NCI-H128 (cell line): ENCODE results near the gene CCZ1.
"Not testable (repeated sequence)": the region's sequence is repeated elsewhere in the genome, so short reads cannot be mapped to it uniquely, and the experiment has no call there.

ENCODE experiments used
- DNase-seq: peaks from one replicate; lab custom pipeline; 2025; ENCODE audit not compliant: unreplicated experiment; lab: John Stamatoyannopoulos, UW

CCZ1 gene

DNA sequence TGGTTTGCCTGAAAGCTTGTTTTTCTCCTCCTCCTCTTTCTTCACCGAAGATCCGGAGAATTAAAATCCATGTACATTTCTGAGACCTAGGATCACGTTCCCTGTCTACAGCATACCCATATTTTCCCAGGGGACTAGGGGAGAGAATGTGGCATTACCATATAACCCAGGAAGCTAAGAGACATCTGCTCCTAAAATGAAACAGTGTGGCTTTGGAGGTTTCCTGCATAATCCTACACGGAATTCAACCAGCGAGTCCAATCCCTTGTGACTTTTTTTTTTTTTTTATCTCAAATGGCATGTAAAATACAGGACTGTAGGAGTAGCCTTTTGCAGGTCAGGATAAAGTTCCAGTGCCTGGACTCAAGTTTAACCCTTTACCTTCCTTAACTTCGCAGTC, 10.3 kb downstream of the CCZ1 start:
- not testable (repeated sequence) for DNase-seq

DNA sequence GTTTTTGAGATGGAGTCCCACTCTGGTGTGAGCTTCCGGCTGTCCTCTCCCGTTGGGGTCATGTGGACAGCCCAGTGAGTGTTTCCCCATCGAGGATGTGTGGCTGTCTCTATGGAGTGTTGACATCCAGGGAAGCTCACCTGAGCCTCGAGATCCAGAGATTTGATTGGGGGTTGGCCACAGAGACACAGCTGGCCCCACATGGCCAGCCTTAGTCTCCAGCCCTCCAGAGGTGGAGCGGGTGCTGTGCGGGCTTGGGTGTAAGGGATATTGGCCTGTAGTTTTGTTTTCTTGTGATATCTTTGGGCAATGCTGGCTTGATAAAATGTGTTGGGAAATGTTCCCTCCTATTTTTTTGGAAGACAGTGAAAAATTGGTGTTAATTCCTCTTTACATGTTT, 18.0 kb downstream of the CCZ1 start:
- not testable (repeated sequence) for DNase-seq

DNA sequence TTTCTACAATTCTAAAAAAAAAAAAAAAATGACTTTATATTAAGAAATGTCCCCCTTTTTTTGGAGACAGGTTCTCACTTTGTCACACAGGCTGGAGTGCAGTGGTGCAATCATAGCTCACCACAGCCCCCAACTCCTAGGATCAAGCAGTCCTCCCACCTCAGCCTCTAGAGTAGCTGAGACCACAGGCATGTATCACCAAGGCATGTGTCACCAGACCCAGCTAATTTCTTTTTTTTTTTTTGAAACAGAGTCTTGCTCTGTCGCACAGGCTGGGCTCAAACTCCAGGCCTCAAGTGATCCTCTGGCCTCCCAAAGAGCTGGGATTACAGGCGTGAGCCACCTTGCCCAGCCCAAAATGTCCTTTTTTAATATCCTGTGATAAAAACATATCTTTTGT, 25.6 kb downstream of the CCZ1 start:
- not testable (repeated sequence) for DNase-seq

DNA sequence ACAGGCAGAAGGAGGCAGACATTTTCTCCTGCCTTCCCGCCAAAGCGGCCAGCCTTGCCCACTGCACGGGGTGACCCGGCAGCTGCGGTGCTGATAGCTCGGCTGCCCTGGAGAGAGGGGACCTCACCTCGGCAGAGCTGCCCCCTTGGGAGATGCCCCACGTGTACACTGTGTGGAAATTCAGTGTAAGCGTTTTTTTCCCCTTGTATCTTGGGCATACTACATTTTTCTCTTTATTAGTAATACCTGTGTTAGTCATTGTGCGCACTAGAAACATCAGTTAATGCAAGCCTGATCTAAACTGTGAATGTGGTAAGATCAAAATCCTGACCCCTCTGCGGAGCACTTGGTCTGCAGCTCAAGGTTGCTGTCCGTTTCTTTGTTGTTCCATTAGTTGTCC, 26.1 kb downstream of the CCZ1 start:
- DNase-seq: not testable (repeated sequence)

- DNase-seq: not testable (repeated sequence)
Observed at GRCh38 chr7:5926263-5926870, 27.8 kb downstream of the CCZ1 start.

DNA sequence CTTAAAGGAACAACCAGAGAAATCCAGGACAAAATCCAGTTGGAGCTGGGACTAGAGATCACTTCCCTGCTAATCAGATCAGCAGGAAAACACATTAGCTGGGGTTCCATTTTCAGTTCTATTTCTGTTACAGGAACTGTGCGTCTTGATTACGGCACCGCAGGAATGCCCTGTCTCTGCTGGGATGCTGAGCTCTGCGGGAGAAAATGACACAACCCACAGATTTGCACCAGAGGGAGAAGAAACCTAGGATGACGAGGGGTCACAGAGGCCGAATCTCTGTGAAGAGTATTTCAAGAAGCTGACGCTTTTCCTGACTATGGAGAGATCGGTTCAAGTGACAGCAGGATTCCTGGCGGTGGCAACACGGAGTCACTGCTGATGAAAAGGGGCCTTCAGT, 31.8 kb downstream of the CCZ1 start:
- DNase-seq: not testable (repeated sequence)

GRCh38 chr7:5931250-5931649, 32.7 kb downstream of the CCZ1 start:
- DNase-seq: not testable (repeated sequence)

DNA sequence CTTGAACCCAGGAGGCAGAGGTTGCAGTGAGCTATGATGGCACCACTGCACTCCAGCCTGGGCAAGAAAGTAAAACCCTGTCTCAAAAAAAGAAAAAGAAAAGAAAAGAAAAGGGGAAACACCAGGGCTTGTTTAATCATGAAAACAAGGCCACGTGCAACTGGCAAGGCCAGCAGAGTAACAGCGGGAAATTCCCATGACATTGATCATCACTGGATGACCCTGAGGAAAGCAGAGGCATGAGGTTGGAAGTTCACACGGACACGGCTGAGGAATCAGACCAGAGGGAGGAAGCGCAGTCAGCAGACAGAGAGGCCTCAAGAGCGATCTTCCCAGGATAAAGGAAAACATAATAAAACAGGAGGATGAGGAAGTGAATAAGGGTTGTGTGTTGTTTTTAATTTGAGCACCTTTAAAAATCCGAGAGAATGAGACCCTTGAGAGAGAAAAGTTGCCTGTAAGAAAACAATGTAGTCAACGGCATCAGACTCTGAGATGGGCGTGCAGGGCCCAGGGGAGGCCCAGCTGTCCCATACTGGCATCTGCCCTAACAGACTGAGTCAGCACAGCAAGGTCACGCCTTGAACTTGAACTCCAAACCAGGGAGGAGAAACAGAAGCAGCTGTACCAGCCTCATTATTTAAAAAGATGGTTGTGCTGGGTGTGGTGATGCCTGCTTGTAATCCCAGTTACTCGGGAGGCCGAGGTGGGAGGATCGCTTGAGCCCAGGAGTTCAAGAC, 33.5 kb downstream of the CCZ1 start:
- not testable (repeated sequence) for DNase-seq

DNA sequence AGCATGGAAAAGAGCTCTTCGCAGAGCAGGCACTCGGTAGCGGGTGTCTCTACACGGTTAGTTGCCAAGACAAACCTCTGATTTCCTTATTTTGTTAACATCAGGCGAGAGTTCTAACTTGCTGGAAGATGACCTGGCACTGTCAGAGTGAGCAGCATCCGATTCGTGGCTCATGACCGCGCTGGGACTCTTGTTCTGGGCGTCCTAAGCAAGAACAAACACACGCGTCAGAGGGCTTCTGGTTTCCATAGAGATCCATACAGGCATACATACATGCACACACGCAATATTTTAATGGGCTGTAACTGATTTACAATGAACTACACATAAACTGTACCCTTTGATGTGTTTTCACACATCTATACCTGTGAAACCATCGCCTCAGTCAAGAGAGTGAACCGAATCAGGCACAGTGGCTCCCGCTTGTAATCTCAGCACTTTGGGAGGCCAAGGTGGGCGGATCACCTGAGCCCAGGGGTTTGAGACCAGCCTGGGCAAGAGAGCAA, 36.5 kb downstream of the CCZ1 start:
- not testable (repeated sequence) for DNase-seq

- not testable (repeated sequence) for DNase-seq
Observed at GRCh38 chr7:5963205-5963604, 64.7 kb downstream of the CCZ1 start.

GRCh38 chr7:5963810-5964209, 65.3 kb downstream of the CCZ1 start:
- DNase-seq: not testable (repeated sequence)

DNA sequence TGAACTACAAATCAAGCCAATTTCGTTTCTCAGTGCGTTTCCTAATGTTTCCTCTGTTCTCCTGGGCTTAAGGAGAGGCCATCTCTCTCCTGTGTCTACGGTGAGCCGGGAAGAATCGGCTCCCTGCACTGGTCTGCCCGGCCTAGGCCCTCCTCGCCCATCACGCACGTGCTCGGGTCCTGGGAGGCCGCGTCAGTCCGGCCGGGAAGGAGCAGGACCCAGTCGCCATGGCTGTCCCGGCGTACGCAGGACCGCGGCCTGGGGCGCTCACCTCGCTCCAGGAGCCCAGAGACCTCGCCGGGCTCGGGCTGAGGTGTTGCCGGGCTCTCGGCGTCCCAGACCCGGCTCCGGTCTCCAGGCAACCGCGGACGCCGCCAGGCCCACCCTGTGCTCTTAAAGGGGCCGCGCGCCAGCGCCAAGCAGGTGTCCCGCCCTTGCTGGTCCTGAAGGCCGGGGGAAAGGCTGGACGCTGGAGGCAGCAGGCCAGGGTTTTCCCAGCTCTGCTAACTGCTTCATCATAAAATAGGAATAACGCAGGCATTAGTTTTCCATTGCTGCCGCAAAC, 71.9 kb downstream of the CCZ1 start, which contains the start of gene RSPH10B:
Gene RSPH10B (minus strand): TSS at position 343 of the 565 bp plus-strand sequence. CDS start 3,573 bp downstream, outside the sequence.
- DNase-seq: not testable (repeated sequence)

DNA sequence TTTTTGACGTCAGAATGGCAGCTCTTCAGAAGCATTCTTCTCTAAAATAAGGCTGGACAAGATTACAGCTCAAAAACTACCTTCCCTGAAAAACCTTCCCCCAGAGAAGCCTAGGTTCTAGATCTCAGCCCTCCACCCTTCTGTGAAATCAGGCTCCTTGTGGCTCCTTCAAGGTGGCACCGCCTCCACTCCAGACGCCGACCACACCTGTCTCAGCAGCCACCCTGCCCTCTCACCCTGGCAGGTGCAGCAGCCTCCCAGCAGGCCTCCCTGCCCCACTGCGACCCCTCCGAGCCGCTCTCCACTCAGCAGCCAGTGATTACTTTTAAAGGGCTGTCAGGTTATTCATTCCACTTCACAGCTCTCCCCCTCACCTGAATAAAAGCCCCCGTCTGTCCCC, 75.0 kb downstream of the CCZ1 start:
- not testable (repeated sequence) for DNase-seq
